Liver (tissue), 9 donors: Measurements from ENCODE around the gene ADTRP. TPM values are rescaled to one million over a fixed set of nuclear protein-coding genes. Genes with fewer than 3 reads are reported as not detected.

Experiments used
- DNase-seq: peaks from one replicate; pipeline ENCODE4 v3.0.0-alpha.2; 2017; ENCODE audit warnings: low spot score
- H3K27ac ChIP-seq, 2 donors: one replicate each; pipeline ENCODE4 v1.7.0; 2013; ENCODE audit warnings: inconsistent platforms in 2 of 2, low read length in 2 of 2, control low read depth in 1 of 2, low read depth in 1 of 2, mild to moderate bottlenecking in 1 of 2
- H3K27me3 ChIP-seq, 4 donors: one replicate each; pipeline versions ENCODE4 v1.6.1 to v1.7.0; 2013; ENCODE audit warnings: low read length in 3 of 4, inconsistent platforms in 1 of 4, mild to moderate bottlenecking in 1 of 4, moderate library complexity in 1 of 4; ENCODE audit not compliant: control insufficient read depth in 4 of 4, insufficient read depth in 4 of 4
- H3K36me3 ChIP-seq, 4 donors: one replicate each; pipeline versions ENCODE4 v1.6.1 to v1.7.0; 2013; ENCODE audit warnings: low read length in 3 of 4, mild to moderate bottlenecking in 3 of 4, low read depth in 1 of 4, moderate library complexity in 1 of 4; ENCODE audit not compliant: control insufficient read depth in 4 of 4, insufficient read depth in 3 of 4
- H3K4me1 ChIP-seq, 4 donors: one replicate each; pipeline versions ENCODE4 v1.6.1 to v1.7.0; 2013; ENCODE audit warnings: low read length in 3 of 4, mild to moderate bottlenecking in 3 of 4, moderate library complexity in 1 of 4; ENCODE audit not compliant: control insufficient read depth in 4 of 4, insufficient read depth in 4 of 4
- H3K4me3 ChIP-seq, 3 donors: one replicate each; pipeline versions ENCODE4 v1.6.1 to v1.7.0; 2013; ENCODE audit warnings: low read length in 3 of 3, control low read depth in 1 of 3, low read depth in 1 of 3, mild to moderate bottlenecking in 1 of 3
- H3K9ac ChIP-seq, 2 donors: one replicate each; pipeline ENCODE4 v1.7.0; 2013; ENCODE audit warnings: low read length in 2 of 2, mild to moderate bottlenecking in 2 of 2, moderate library complexity in 2 of 2, control low read depth in 1 of 2, low read depth in 1 of 2
- H3K9me3 ChIP-seq, 4 donors: one replicate each; pipeline versions ENCODE4 v1.6.1 to v1.7.0; 2013; ENCODE audit warnings: low read length in 3 of 4; ENCODE audit not compliant: control insufficient read depth in 4 of 4
- EGR1 ChIP-seq, 2 donors: IDR thresholded peaks; 2 replicates each; pipeline ENCODE4 v1.6.1; 2016 to 2018; ENCODE audit warnings: antibody characterized with exemption in 2 of 2, low read depth in 2 of 2
- FOXA1 ChIP-seq: IDR thresholded peaks from 2 replicates; pipeline ENCODE4 v1.6.1; 2016; ENCODE audit warnings: antibody characterized with exemption
- FOXA2 ChIP-seq: IDR thresholded peaks from 2 replicates; pipeline ENCODE4 v1.6.1; 2016; ENCODE audit warnings: antibody characterized with exemption
- HNF4A ChIP-seq, 2 donors: conservative IDR thresholded peaks; 2 replicates each; pipeline ENCODE4 v1.6.1; 2016; ENCODE audit warnings: antibody characterized with exemption in 2 of 2, mild to moderate bottlenecking in 2 of 2
- JUND ChIP-seq, 2 donors: IDR thresholded peaks; 2 replicates each; pipeline ENCODE4 v1.6.1; 2016; ENCODE audit warnings: antibody characterized with exemption in 2 of 2
- NR2F2 ChIP-seq: IDR thresholded peaks from 2 replicates; pipeline ENCODE4 v1.6.1; 2016; ENCODE audit warnings: antibody characterized with exemption
- RAD21 ChIP-seq, 2 donors: IDR thresholded peaks; 2 replicates each; pipeline ENCODE4 v1.6.1; 2016; ENCODE audit warnings: antibody characterized with exemption in 2 of 2, mild to moderate bottlenecking in 2 of 2
- RXRA ChIP-seq, 2 donors: IDR thresholded peaks; 2 replicates each; pipeline ENCODE4 v1.6.1; 2017 to 2018; ENCODE audit warnings: antibody characterized with exemption in 2 of 2, mild to moderate bottlenecking in 1 of 2
- SP1 ChIP-seq: IDR thresholded peaks from 2 replicates; pipeline ENCODE4 v1.6.1; 2018; ENCODE audit warnings: antibody characterized with exemption, mild to moderate bottlenecking
- TAF1 ChIP-seq: conservative IDR thresholded peaks from 2 replicates; pipeline ENCODE4 v1.6.1; 2016; ENCODE audit warnings: antibody characterized with exemption, mild to moderate bottlenecking
- YY1 ChIP-seq: IDR thresholded peaks from 2 replicates; pipeline ENCODE4 v1.6.1; 2016; ENCODE audit warnings: antibody characterized with exemption, mild to moderate bottlenecking
- WGBS: extraction: QIAGEN DNeasy Blood & Tissue Kit; methylation state at CpG from one replicate; pipeline ENCODE4 v1.1.7; 2013; 5-methylcytosine and 5-hydroxymethylcytosine counted together
- polyA plus RNA-seq, 2 donors: library from polyadenylated mRNA; stranded (reverse) in 1 of 2; unstranded in 1 of 2; fragments of 200-250 nt in 1 of 2; fragments of >200 nt in 1 of 2; fragmentation: Nextera tagmentation in 1 of 2; extraction: Ambion mirVana in 1 of 2; gene quantifications; one replicate each; pipeline versions ENCODE4 v1.2.1 to v1.2.3, GENCODE V29; 2013 to 2015
- total RNA-seq, 2 donors: library from RNA; depleted of rRNA; stranded (reverse); fragments of >200 nt; gene quantifications; one replicate each; pipeline ENCODE4 v1.2.3, GENCODE V29; 2014
- TF ChIP-seq, protein P1 (sequence below): IDR thresholded peaks from 2 replicates; pipeline ENCODE4 v1.6.1; 2016; ENCODE audit warnings: antibody characterized with exemption, mild to moderate bottlenecking
- TF ChIP-seq, protein P2 (sequence below): IDR thresholded peaks from 2 replicates; pipeline ENCODE4 v1.6.1; 2016; ENCODE audit warnings: antibody characterized with exemption
- TF ChIP-seq, protein P3 (sequence below): IDR thresholded peaks from 2 replicates; pipeline ENCODE4 v1.6.1; 2016; ENCODE audit warnings: antibody characterized with exemption
- TF ChIP-seq, protein P4 (sequence below): fragments of 150-350 bp; IDR thresholded peaks from 2 replicates; pipeline ENCODE4 v1.5.1; 2017; ENCODE audit warnings: improper control_type of control experiment, low read depth, low read length; ENCODE audit not compliant: missing input control
- donor health status: healthy.
- donor health status: healthy.
- donor health status: healthy.
- donor health status: healthy.
- donor health status: healthy.

ADTRP gene
- total and polyA plus RNA-seq, 4 donors: 0.21 to 2.0 (median 0.50) TPM; not detected in 1

DNA sequence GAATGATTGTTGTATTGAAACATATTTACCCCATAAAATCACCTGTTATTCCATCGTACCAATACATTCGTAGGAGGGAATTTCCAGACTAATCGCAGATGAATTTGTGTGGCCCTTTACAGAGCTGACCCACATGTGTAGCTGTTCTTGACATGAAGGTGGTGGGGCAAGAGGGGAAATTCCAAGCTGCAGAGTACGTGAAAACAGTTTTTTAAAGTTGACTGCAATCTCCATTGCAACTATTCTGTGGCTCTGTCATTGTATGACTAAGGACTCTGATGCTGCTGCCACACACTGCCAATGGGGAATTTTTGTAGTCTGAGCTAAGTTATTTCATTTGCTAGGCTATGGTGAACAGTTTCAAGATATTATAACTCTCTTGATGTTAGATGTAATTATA is 46.4 kb upstream of the ADTRP start:
- no peak overlapping the region for H3K27ac ChIP-seq
- H3K36me3 ChIP-seq: no peaks in the 10 kb centered on the region
- 77% methylated on average over 4 of the region's 4 CpGs for WGBS
- no peak for DNase-seq
- H3K27me3 ChIP-seq: no peaks in the 10 kb centered on the region
- H3K9ac ChIP-seq: no peak overlapping the region
- no peak overlapping the region for H3K4me3 ChIP-seq
- H3K9me3 ChIP-seq: no peaks in the 10 kb centered on the region
- peaks cover 0 to 9% (median 4%) of the 10 kb centered on the region in 4 donors for H3K4me1 ChIP-seq
- TF ChIP-seq YY1: no peak
- TF ChIP-seq, protein P1, sequence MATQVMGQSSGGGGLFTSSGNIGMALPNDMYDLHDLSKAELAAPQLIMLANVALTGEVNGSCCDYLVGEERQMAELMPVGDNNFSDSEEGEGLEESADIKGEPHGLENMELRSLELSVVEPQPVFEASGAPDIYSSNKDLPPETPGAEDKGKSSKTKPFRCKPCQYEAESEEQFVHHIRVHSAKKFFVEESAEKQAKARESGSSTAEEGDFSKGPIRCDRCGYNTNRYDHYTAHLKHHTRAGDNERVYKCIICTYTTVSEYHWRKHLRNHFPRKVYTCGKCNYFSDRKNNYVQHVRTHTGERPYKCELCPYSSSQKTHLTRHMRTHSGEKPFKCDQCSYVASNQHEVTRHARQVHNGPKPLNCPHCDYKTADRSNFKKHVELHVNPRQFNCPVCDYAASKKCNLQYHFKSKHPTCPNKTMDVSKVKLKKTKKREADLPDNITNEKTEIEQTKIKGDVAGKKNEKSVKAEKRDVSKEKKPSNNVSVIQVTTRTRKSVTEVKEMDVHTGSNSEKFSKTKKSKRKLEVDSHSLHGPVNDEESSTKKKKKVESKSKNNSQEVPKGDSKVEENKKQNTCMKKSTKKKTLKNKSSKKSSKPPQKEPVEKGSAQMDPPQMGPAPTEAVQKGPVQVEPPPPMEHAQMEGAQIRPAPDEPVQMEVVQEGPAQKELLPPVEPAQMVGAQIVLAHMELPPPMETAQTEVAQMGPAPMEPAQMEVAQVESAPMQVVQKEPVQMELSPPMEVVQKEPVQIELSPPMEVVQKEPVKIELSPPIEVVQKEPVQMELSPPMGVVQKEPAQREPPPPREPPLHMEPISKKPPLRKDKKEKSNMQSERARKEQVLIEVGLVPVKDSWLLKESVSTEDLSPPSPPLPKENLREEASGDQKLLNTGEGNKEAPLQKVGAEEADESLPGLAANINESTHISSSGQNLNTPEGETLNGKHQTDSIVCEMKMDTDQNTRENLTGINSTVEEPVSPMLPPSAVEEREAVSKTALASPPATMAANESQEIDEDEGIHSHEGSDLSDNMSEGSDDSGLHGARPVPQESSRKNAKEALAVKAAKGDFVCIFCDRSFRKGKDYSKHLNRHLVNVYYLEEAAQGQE: no peak
- TF ChIP-seq NR2F2: no peak
- TF ChIP-seq JUND (IDR thresholded peaks at IDR 0.05): no peak
- no peak for TF ChIP-seq FOXA2
- no peak for TF ChIP-seq RXRA (IDR thresholded peaks at IDR 0.05)
- TF ChIP-seq, protein P2, sequence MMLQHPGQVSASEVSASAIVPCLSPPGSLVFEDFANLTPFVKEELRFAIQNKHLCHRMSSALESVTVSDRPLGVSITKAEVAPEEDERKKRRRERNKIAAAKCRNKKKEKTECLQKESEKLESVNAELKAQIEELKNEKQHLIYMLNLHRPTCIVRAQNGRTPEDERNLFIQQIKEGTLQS: no peak
- TF ChIP-seq, protein P3, sequence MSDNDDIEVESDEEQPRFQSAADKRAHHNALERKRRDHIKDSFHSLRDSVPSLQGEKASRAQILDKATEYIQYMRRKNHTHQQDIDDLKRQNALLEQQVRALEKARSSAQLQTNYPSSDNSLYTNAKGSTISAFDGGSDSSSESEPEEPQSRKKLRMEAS: no peak

DNA sequence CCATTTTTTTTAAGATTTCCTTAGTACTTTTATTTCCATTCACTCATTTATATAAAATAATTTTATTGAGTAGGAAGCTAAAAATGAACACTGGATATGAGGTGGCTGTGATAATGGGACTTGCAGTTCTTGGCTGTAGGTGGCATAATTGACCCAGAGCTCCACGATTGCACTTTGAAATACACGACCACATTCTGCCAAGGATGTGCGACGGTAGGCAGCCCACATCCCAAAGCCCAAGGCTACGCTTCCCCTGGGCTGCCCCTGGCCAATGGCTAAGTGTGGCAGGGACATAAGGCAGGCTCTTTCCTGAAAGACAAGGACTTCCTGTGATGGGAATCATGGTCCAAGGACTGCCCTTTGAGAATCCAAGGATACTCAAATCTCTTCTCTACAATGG is 43.7 kb upstream of the ADTRP start:
- DNase-seq: no peak
- WGBS: 20% methylated on average over 5 of the region's 5 CpGs
- H3K4me1 ChIP-seq: peaks cover 0 to 9% (median 4%) of the 10 kb centered on the region in 4 donors
- no peaks in the 10 kb centered on the region for H3K27me3 ChIP-seq
- TF ChIP-seq, protein P2: no peak
- TF ChIP-seq, protein P4, sequence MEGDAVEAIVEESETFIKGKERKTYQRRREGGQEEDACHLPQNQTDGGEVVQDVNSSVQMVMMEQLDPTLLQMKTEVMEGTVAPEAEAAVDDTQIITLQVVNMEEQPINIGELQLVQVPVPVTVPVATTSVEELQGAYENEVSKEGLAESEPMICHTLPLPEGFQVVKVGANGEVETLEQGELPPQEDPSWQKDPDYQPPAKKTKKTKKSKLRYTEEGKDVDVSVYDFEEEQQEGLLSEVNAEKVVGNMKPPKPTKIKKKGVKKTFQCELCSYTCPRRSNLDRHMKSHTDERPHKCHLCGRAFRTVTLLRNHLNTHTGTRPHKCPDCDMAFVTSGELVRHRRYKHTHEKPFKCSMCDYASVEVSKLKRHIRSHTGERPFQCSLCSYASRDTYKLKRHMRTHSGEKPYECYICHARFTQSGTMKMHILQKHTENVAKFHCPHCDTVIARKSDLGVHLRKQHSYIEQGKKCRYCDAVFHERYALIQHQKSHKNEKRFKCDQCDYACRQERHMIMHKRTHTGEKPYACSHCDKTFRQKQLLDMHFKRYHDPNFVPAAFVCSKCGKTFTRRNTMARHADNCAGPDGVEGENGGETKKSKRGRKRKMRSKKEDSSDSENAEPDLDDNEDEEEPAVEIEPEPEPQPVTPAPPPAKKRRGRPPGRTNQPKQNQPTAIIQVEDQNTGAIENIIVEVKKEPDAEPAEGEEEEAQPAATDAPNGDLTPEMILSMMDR: peak; percentile 50
- TF ChIP-seq HNF4A (conservative IDR thresholded peaks at IDR 0.05) (peak; percentile 26 to 58), RAD21 (IDR thresholded peaks at IDR 0.05) (peak; percentile 83 to 89), TAF1 (no peak), RXRA (IDR thresholded peaks at IDR 0.05) (peak in 1 of 2 donors; percentile 23)
- no peak overlapping the region for H3K27ac ChIP-seq
- H3K9me3 ChIP-seq: no peaks in the 10 kb centered on the region
- no peak overlapping the region for H3K4me3 ChIP-seq
- H3K36me3 ChIP-seq: no peaks in the 10 kb centered on the region
- no peak overlapping the region for H3K9ac ChIP-seq

DNA sequence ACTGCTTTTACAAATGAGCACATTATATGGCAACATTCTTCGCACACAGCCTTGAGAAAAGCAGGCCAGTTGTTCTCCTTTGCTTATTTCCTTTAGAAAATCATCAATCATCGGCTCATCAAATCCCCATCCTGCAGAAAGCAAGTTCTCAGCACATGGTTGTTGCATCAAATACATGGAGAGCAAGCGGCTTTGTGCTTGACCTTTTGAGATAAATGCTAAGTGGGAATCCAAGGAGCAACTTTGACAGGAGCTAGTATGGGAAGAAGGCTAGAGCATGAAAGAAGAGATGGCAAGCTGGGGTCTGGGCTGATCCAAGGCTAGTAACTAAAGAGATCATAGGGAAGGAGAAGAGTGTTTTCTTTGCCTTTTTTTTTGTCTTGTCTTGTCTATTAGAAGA is 43.2 kb upstream of the ADTRP start:
- no peak for DNase-seq
- peaks cover 0 to 9% (median 4%) of the 10 kb centered on the region in 4 donors for H3K4me1 ChIP-seq
- H3K36me3 ChIP-seq: no peaks in the 10 kb centered on the region
- H3K4me3 ChIP-seq: no peak overlapping the region
- H3K27me3 ChIP-seq: no peaks in the 10 kb centered on the region
- H3K27ac ChIP-seq: no peak overlapping the region
- WGBS: 91% methylated on average over 3 of the region's 3 CpGs
- no peaks in the 10 kb centered on the region for H3K9me3 ChIP-seq
- H3K9ac ChIP-seq: no peak overlapping the region
- TF ChIP-seq SP1 (no peak), YY1 (no peak), TAF1 (no peak), FOXA2 (no peak), NR2F2 (no peak), FOXA1 (no peak), HNF4A (conservative IDR thresholded peaks at IDR 0.05) (no peak), JUND (IDR thresholded peaks at IDR 0.05) (no peak), RAD21 (IDR thresholded peaks at IDR 0.05) (no peak), EGR1 (IDR thresholded peaks at IDR 0.05; ENCODE audit: low read depth in 2 of 2) (no peak)
- TF ChIP-seq, protein P2: no peak
- TF ChIP-seq, protein P3: no peak
- TF ChIP-seq, protein P4: no peak
